K562 (cell line): Measurements from ENCODE around the gene HMGA1. TPM values are rescaled to one million over a fixed set of nuclear protein-coding genes. Genes with fewer than 3 reads are reported as not detected.
A peak's percentile ranks its signal among the peaks of the same experiment; 100 is the strongest.

Experiments
- ATAC-seq: fragments of 200-7000 bp; cut with Tn5 transposase; 3 replicates; pipeline ENCODE4 v1.9.1; 2020; ENCODE audit warnings: moderate library complexity
- BruUV-seq: library from RNA; stranded (reverse); fragments of 400-500 nt; replicated peaks from 2 replicates; lab custom pipeline; 2021; lab: Mats Ljungman, UMichigan
- CTCF ChIA-PET: fragments of 300-600 bp; formaldehyde crosslinking; extraction: SDS; loops from one replicate; lab custom pipeline; 2021; ENCODE audit warnings: low intra/inter-chr PET ratio; lab: Yijun Ruan, JAX
- POLR2A ChIA-PET: fragments of 300-600, 350-650 bp; sonication (Branson Sonifier 250); formaldehyde crosslinking; extraction: SDS; loops from one replicate; lab custom pipeline; 2021; ENCODE audit warnings: antibody characterized with exemption, inconsistent platforms; lab: Yijun Ruan, JAX
- DNase-seq, 4 experiments: peaks; one replicate each; pipeline versions ENCODE4 v3.0.0 to v3.0.0-alpha.2; 2011 to 2018; ENCODE audit warnings: low spot score in 3 of 4, mixed read lengths in 3 of 4; ENCODE audit errors: extremely low read depth in 1 of 4
- FAIRE-seq: peaks from 2 replicates; lab custom pipeline; 2011; peaks lifted over from hg19 to GRCh38; lab: Jason Lieb, UNC
- H2AFZ ChIP-seq: 2 replicates; pipeline ENCODE4 v1.6.0; 2011; ENCODE audit warnings: low read depth, low read length, control low read depth, inconsistent platforms
- H3K27ac ChIP-seq: fragments of 200-600 bp; 3 replicates; pipeline ENCODE4 v1.8.0; 2011; ENCODE audit warnings: low read depth, mild to moderate bottlenecking, control low read depth, inconsistent platforms, low read length, moderate library complexity, mixed read lengths; ENCODE audit errors: extremely low read depth
- H3K27me3 ChIP-seq, 2 experiments: fragments of 300-600 bp in 1 of 2; 2 replicates in 1 of 2; 3 replicates in 1 of 2; pipeline versions ENCODE4 v1.6.0 to v1.8.0; 2011; ENCODE audit warnings: inconsistent platforms in 2 of 2, low read length in 2 of 2, mild to moderate bottlenecking in 1 of 2, mixed read lengths in 1 of 2, moderate library complexity in 1 of 2; ENCODE audit not compliant: control insufficient read depth in 2 of 2, insufficient read depth in 2 of 2
- H3K36me3 ChIP-seq: fragments of 300-600 bp; 3 replicates; pipeline ENCODE4 v1.8.0; 2011; ENCODE audit warnings: mild to moderate bottlenecking, low read length, inconsistent platforms; ENCODE audit not compliant: control insufficient read depth, insufficient read depth
- H3K4me1 ChIP-seq, 2 experiments: fragments of 200-600 bp in 1 of 2; replicated peaks in 1 of 2; 2 replicates in 1 of 2; 3 replicates in 1 of 2; pipeline versions ENCODE4 v1.5.1 to v1.8.0; 2011; ENCODE audit warnings: inconsistent platforms in 2 of 2, low read length in 2 of 2, mild to moderate bottlenecking in 1 of 2, mixed read lengths in 1 of 2, moderate library complexity in 1 of 2; ENCODE audit not compliant: control insufficient read depth in 2 of 2, insufficient read depth in 2 of 2
- H3K4me2 ChIP-seq: 2 replicates; pipeline ENCODE4 v1.6.1; 2011; ENCODE audit warnings: low read length, control low read depth, inconsistent platforms, mixed read lengths; ENCODE audit not compliant: insufficient read depth
- H3K4me3 ChIP-seq: fragments of 200-600 bp; sonication (generic), shearing (Covaris generic); 2 replicates; pipeline ENCODE4 v1.5.1; 2016; ENCODE audit warnings: control low read depth, inconsistent platforms
- H3K79me2 ChIP-seq: fragments of 200-600 bp; 3 replicates; pipeline ENCODE4 v1.8.0; 2011; ENCODE audit warnings: low read length, inconsistent platforms; ENCODE audit not compliant: control insufficient read depth, insufficient read depth
- H3K9ac ChIP-seq, 2 experiments: 2 replicates each; pipeline versions ENCODE4 v1.6.0 to v1.6.1; 2011; ENCODE audit warnings: low read depth in 2 of 2, low read length in 2 of 2, control low read depth in 1 of 2, inconsistent platforms in 1 of 2, mild to moderate bottlenecking in 1 of 2, mixed read lengths in 1 of 2; ENCODE audit not compliant: insufficient read depth in 1 of 2
- H3K9me1 ChIP-seq: one replicate; pipeline ENCODE4 v1.6.0; 2011; ENCODE audit warnings: inconsistent platforms, mild to moderate bottlenecking, low read length, moderate library complexity; ENCODE audit not compliant: control insufficient read depth, insufficient read depth
- H3K9me3 ChIP-seq: replicated peaks from 2 replicates; pipeline ENCODE4 v1.5.1; 2011; ENCODE audit warnings: low read depth, low read length, inconsistent platforms; ENCODE audit not compliant: control insufficient read depth, insufficient read depth
- H4K20me1 ChIP-seq: replicated peaks from 2 replicates; pipeline ENCODE4 v1.6.1; 2011; ENCODE audit warnings: low read length, inconsistent platforms, mixed read lengths; ENCODE audit not compliant: control insufficient read depth, insufficient read depth
- CBX3 ChIP-seq, 2 experiments: IDR thresholded peaks; 1 replicate in 1 of 2; 2 replicates in 1 of 2; pipeline ENCODE4 v1.6.1; 2012; ENCODE audit warnings: inconsistent platforms in 2 of 2, low read length in 2 of 2, borderline replicate concordance in 1 of 2, control low read depth in 1 of 2
- CCAR2 ChIP-seq: fragments of 200-400 bp; formaldehyde crosslinking; IDR thresholded peaks from 2 replicates; pipeline ENCODE4 v1.6.1; 2017; ENCODE audit warnings: mild to moderate bottlenecking, low read depth, low read length
- CCNT2 ChIP-seq: IDR thresholded peaks from 2 replicates; pipeline ENCODE4 v1.6.1; 2011; ENCODE audit warnings: borderline replicate concordance, low read depth, mild to moderate bottlenecking, moderate library complexity, mixed read lengths, low read length; ENCODE audit not compliant: insufficient read length; ENCODE audit errors: extremely low read depth
- CHD2 ChIP-seq: IDR thresholded peaks from 2 replicates; pipeline ENCODE4 v1.6.1; 2011; ENCODE audit warnings: low read depth, low read length
- DPF2 ChIP-seq: fragments of 450-650 bp; IDR thresholded peaks from 2 replicates; pipeline ENCODE4 v1.6.1; 2016
- FOXM1 ChIP-seq, 2 experiments: fragments of 450-650 bp in 1 of 2; sonication (generic) in 1 of 2; formaldehyde crosslinking in 1 of 2; IDR thresholded peaks; 2 replicates each; pipeline versions ENCODE4 v1.6.1 to v1.9.0; 2017 to 2022; ENCODE audit warnings: low read depth in 2 of 2, mild to moderate bottlenecking in 2 of 2, missing genetic modification reagents in 1 of 2, moderate library complexity in 1 of 2
- GTF2E2 ChIP-seq: fragments of 200-800 bp; sonication (Bioruptor generic); IDR thresholded peaks from 2 replicates; pipeline ENCODE4 v1.6.1; 2016; ENCODE audit warnings: missing genetic modification characterization, missing compliant biosample characterization
- GTF2F1 ChIP-seq: IDR thresholded peaks from 2 replicates; pipeline ENCODE4 v1.6.1; 2011; ENCODE audit warnings: low read depth, low read length, improper control_type of control experiment
- PCBP1 ChIP-seq: fragments of 200-400 bp; formaldehyde crosslinking; IDR thresholded peaks from 2 replicates; pipeline ENCODE4 v1.6.1; 2018; ENCODE audit warnings: mild to moderate bottlenecking, low read depth, low read length; ENCODE audit not compliant: poor library complexity, severe bottlenecking
- PHF20 ChIP-seq: fragments of 450-650 bp; IDR thresholded peaks from 2 replicates; pipeline ENCODE4 v1.6.1; 2018; ENCODE audit not compliant: partially characterized antibody
- RBM17 ChIP-seq: fragments of 200-400 bp; formaldehyde crosslinking; IDR thresholded peaks from 2 replicates; pipeline ENCODE4 v1.6.1; 2017; ENCODE audit warnings: low read depth, mild to moderate bottlenecking, low read length, borderline replicate concordance
- ZBTB2 ChIP-seq: fragments of 450-650 bp; IDR thresholded peaks from 2 replicates; pipeline ENCODE4 v1.6.1; 2016; ENCODE audit warnings: antibody characterized with exemption
- ZHX1 ChIP-seq: fragments of 150-350 bp; conservative IDR thresholded peaks from 2 replicates; pipeline ENCODE4 v1.6.1; 2014; ENCODE audit warnings: low read length
- ZNF165 ChIP-seq: fragments of 250-450 bp; sonication (Bioruptor Pico); IDR thresholded peaks from 2 replicates; pipeline ENCODE4 v1.4.0; 2020; ENCODE audit warnings: borderline replicate concordance
- ZNF780A ChIP-seq: fragments of 250-450 bp; sonication (Bioruptor Pico); IDR thresholded peaks from 2 replicates; pipeline ENCODE4 v1.5.0; 2021; ENCODE audit warnings: mild to moderate bottlenecking
- WGBS: fragments of 100-300 bp; shearing (Covaris generic); methylation state at CpG from one replicate; pipeline ENCODE4 v1.1.6; 2016; ENCODE audit warnings: low coverage, mixed read lengths; ENCODE audit not compliant: insufficient coverage; ENCODE audit errors: missing lambda C conversion rate; 5-methylcytosine and 5-hydroxymethylcytosine counted together
- in situ Hi-C: fragments of 300-500 bp; cut with MboI; formaldehyde crosslinking; loops from 4 replicates; pipeline ENCODE4 v1.15.0; 2018; ENCODE audit warnings: inconsistent platforms, mixed read lengths
- intact Hi-C: fragments of 100-400 bp; cut with micrococcal nuclease; formaldehyde crosslinking; loops from 2 replicates; pipeline ENCODE4 v1.14.2; 2022
- polyA plus RNA-seq, 8 experiments: library from polyadenylated mRNA; depleted of rRNA in 4 of 8; stranded (reverse) in 5 of 8; unstranded in 3 of 8; fragments of >200 nt; fragmentation: Nextera tagmentation in 2 of 8; fragmentation: Illumina TruSeq in 1 of 8; extraction: Ambion mirVana in 2 of 8; extraction: Trizol in 1 of 8; gene quantifications; 2 replicates each; pipeline versions ENCODE4 v1.2.1 to v1.2.3, GENCODE V29; 2011 to 2014; ENCODE audit warnings: inconsistent platforms in 1 of 8, missing spikeins in 1 of 8
- total RNA-seq, 7 experiments: library from RNA; depleted of rRNA in 6 of 7; stranded (reverse); fragments of >200 nt in 6 of 7; fragmentation: Illumina TruSeq in 2 of 7; extraction: Trizol in 2 of 7; gene quantifications; 2 replicates each; pipeline versions ENCODE4 v1.2.1 to v1.2.3, GENCODE V29; 2011 to 2021; ENCODE audit warnings: low replicate concordance in 1 of 7

Gene HMGA1
- total and polyA plus RNA-seq, 9 of the 15 experiments (the other 6 are each of a cell fraction or from before 2014, with no cell fraction given), result 27.8 to 1,947 (median 594) TPM

GRCh38 chr6:34196116-34196832 lies 40.4 kb upstream of the HMGA1 start:
- peak overlapping the region; percentile 76 for H3K4me2 ChIP-seq
- H3K79me2 ChIP-seq, result no peaks in the 10 kb centered on the region
- ChIA-PET POLR2A (interaction anchor here (0.5 to 2.2 kb wide), 21 partner anchors 11 to 952 kb away, joined by 3 to 16 read pairs (median 3); partner anchors contain the start of gene HMGA1), CTCF (interaction anchor here (0.6 to 3.2 kb wide), 8 partner anchors 36 to 413 kb away, joined by 3 to 23 read pairs (median 6); partner anchors contain the start of genes HMGA1, NUDT3 and SMIM29)
- H3K27ac ChIP-seq, result peak overlapping the region; percentile 46; the same call in 1 of the 3 replicates
- in situ Hi-C loops (no loop called here), intact Hi-C loops (loop anchor here (1.0 to 2.0 kb wide), 2 partner anchors 50 to 219 kb away; no protein-coding TSS in a partner anchor)
- no peaks in the 10 kb centered on the region for H3K9me1 ChIP-seq
- H3K9me3 ChIP-seq, result peaks cover 2% of the 10 kb centered on the region; the same call in 1 of the 2 replicates
- no peak overlapping the region; the same call in 1 of the 2 replicates for H3K4me3 ChIP-seq
- 21% methylated on average over 54 of the region's 54 CpGs for WGBS
- DNase-seq, result peak; percentile 94 to 96 (median 95)
- ATAC-seq, result peak; percentile 97
- H4K20me1 ChIP-seq, result no peaks in the 10 kb centered on the region
- H3K36me3 ChIP-seq, result no peaks in the 10 kb centered on the region
- H3K4me1 ChIP-seq, result peaks cover 13 to 22% of the 10 kb centered on the region in 2 experiments; a peak in 4 of 5 replicates
- FAIRE-seq, result peak; percentile 75
- BruUV-seq, result no TSS peak
- peak overlapping the region; percentile 58 to 83 for H3K9ac ChIP-seq
- H3K27me3 ChIP-seq, result no peaks in the 10 kb centered on the region
- peak overlapping the region; percentile 99 for H2AFZ ChIP-seq
- TF ChIP-seq ZNF165 (peak; percentile 36; the same call in 1 of the 2 replicates), PCBP1 (peak; percentile 42), CHD2 (peak; percentile 86), CBX3 (IDR thresholded peaks at IDR 0.05; ENCODE audit: borderline replicate concordance in 1 of 2, low read length in 2 of 2) (no peak; a peak in 1 of 3 replicates), CCNT2 (peak; percentile 53), DPF2 (peak; percentile 6; the same call in 1 of the 2 replicates), GTF2F1 (peak; percentile 72; the same call in 1 of the 2 replicates), ZNF780A (CRISPR knock-in tag) (no peak), PHF20 (peak; percentile 67), FOXM1 (IDR thresholded peaks at IDR 0.05; ENCODE audit: low read depth) (no peak), FOXM1 (CRISPR knock-in tag; IDR thresholded peaks at IDR 0.05; ENCODE audit: low read depth) (peak; percentile 91; the same call in 1 of the 2 replicates), ZBTB2 (peak; percentile 85; the same call in 1 of the 2 replicates), CCAR2 (no peak), GTF2E2 (no peak), ZHX1 (0 out of 2 replicates have a peak, but pooled peaks have one; percentile 65), RBM17 (no peak)
